SK-N-SH (cell line): ENCODE data around the gene THSD7B. TPM values are rescaled to one million over a fixed set of nuclear protein-coding genes. Genes with fewer than 3 reads are reported as not detected.

Source experiments
- CTCF ChIA-PET: fragments of 300-600, 350-600 bp; formaldehyde crosslinking; extraction: SDS; loops from one replicate; lab custom pipeline; 2021; lab: Yijun Ruan, JAX
- POLR2A ChIA-PET: fragments of 350-600 bp; sonication (Branson Sonifier 250); formaldehyde crosslinking; extraction: SDS; loops from one replicate; lab custom pipeline; 2020; ENCODE audit warnings: antibody characterized with exemption, inconsistent platforms; lab: Yijun Ruan, JAX
- DNase-seq: peaks from one replicate; pipeline ENCODE4 v3.0.0; 2012
- H2AFZ ChIP-seq: fragments of 200-600 bp; sonication (generic); 2 replicates; pipeline ENCODE4 v1.8.1; 2016; ENCODE audit warnings: antibody characterized with exemption, mild to moderate bottlenecking, low read depth
- H3F3A ChIP-seq: fragments of 200-600 bp; sonication (generic); replicated peaks from 2 replicates; pipeline ENCODE3; 2016; ENCODE audit warnings: antibody characterized with exemption, mild to moderate bottlenecking; ENCODE audit not compliant: insufficient read depth
- H3K27ac ChIP-seq, 2 experiments: fragments of 200-500 bp in 1 of 2; fragments of 200-600 bp in 1 of 2; sonication (Bioruptor generic) in 1 of 2; sonication (generic), shearing (Covaris generic) in 1 of 2; 2 replicates each; pipeline versions ENCODE4 v1.5.1 to v1.6.1; 2014 to 2016; ENCODE audit warnings: low read depth in 2 of 2, inconsistent platforms in 1 of 2, low read length in 1 of 2, mild to moderate bottlenecking in 1 of 2, mixed read lengths in 1 of 2
- H3K27me3 ChIP-seq: fragments of 200-600 bp; sonication (generic), shearing (Covaris generic); 2 replicates; pipeline ENCODE4 v1.6.1; 2016; ENCODE audit warnings: mixed run types; ENCODE audit not compliant: insufficient read depth
- H3K36me3 ChIP-seq, 2 experiments: fragments of 200-500 bp in 1 of 2; fragments of 200-600 bp in 1 of 2; sonication (Bioruptor generic) in 1 of 2; sonication (generic) in 1 of 2; replicated peaks in 1 of 2; 2 replicates each; pipeline versions ENCODE3 to v1.5.1; 2014 to 2016; ENCODE audit warnings: low read length in 1 of 2, mild to moderate bottlenecking in 1 of 2; ENCODE audit not compliant: insufficient read depth in 2 of 2, control insufficient read depth in 1 of 2
- H3K4me1 ChIP-seq, 2 experiments: fragments of 200-500 bp in 1 of 2; fragments of 200-600 bp in 1 of 2; sonication (Bioruptor generic) in 1 of 2; sonication (generic), shearing (Covaris generic) in 1 of 2; 2 replicates each; pipeline versions ENCODE4 v1.5.1 to v1.6.1; 2014 to 2016; ENCODE audit warnings: low read depth in 1 of 2, low read length in 1 of 2, mixed run types in 1 of 2; ENCODE audit not compliant: insufficient read depth in 2 of 2, control insufficient read depth in 1 of 2
- H3K4me2 ChIP-seq: fragments of 200-600 bp; sonication (generic), shearing (Covaris generic); 2 replicates; pipeline ENCODE4 v1.6.1; 2017; ENCODE audit warnings: mixed run types
- H3K4me3 ChIP-seq, 2 experiments: fragments of 200-500 bp in 1 of 2; fragments of 200-600 bp in 1 of 2; sonication (Bioruptor generic) in 1 of 2; sonication (generic), shearing (Covaris generic) in 1 of 2; 2 replicates each; pipeline versions ENCODE4 v1.5.1 to v1.8.1; 2014 to 2016; ENCODE audit warnings: low read depth in 2 of 2, inconsistent platforms in 1 of 2, low read length in 1 of 2, mild to moderate bottlenecking in 1 of 2, mixed read lengths in 1 of 2, moderate library complexity in 1 of 2
- H3K79me2 ChIP-seq: fragments of 200-600 bp; sonication (generic); 2 replicates; pipeline ENCODE4 v1.8.1; 2017; ENCODE audit warnings: mild to moderate bottlenecking; ENCODE audit not compliant: insufficient read depth
- H3K9ac ChIP-seq: fragments of 200-600 bp; sonication (generic); 2 replicates; pipeline ENCODE4 v1.6.1; 2017; ENCODE audit warnings: mixed run types
- H3K9me2 ChIP-seq: fragments of 200-600 bp; sonication (generic); 2 replicates; pipeline ENCODE4 v1.6.1; 2017; ENCODE audit warnings: mixed run types
- H3K9me3 ChIP-seq: fragments of 200-600 bp; sonication (generic); 2 replicates; pipeline ENCODE4 v1.6.1; 2017; ENCODE audit warnings: mixed run types, mild to moderate bottlenecking, moderate library complexity
- H4K20me1 ChIP-seq: fragments of 200-600 bp; sonication (generic); 2 replicates; pipeline ENCODE4 v1.6.1; 2017; ENCODE audit warnings: mild to moderate bottlenecking, mixed run types; ENCODE audit not compliant: insufficient read depth
- CHD2 ChIP-seq: fragments of 150-350 bp; IDR thresholded peaks from 2 replicates; pipeline ENCODE4 v1.6.1; 2018; ENCODE audit warnings: low read length; ENCODE audit not compliant: partially characterized antibody
- ELF1 ChIP-seq: IDR thresholded peaks from 2 replicates; pipeline ENCODE4 v1.4.0; 2012
- EP300 ChIP-seq, 2 experiments: IDR thresholded peaks; 2 replicates each; pipeline versions ENCODE4 v1.4.0 to v1.6.1; 2012; ENCODE audit warnings: borderline replicate concordance in 1 of 2, low read depth in 1 of 2, low read length in 1 of 2
- EZH2phosphoT487 ChIP-seq: fragments of 200-600 bp; sonication (generic); IDR thresholded peaks from 2 replicates; pipeline ENCODE4 v1.6.1; 2017; ENCODE audit warnings: low read depth, mixed run types, mild to moderate bottlenecking, antibody characterized with exemption, moderate library complexity, borderline replicate concordance
- FOSL2 ChIP-seq: IDR thresholded peaks from 2 replicates; pipeline ENCODE4 v1.4.0; 2012; ENCODE audit warnings: low read depth, mild to moderate bottlenecking, moderate library complexity, borderline replicate concordance
- FOXJ3 ChIP-seq: sonication (generic); formaldehyde crosslinking; IDR thresholded peaks from 2 replicates; pipeline ENCODE4 v1.5.1; 2020; ENCODE audit warnings: mild to moderate bottlenecking, missing genetic modification reagents
- FOXM1 ChIP-seq: IDR thresholded peaks from 2 replicates; pipeline ENCODE4 v1.4.0; 2012; ENCODE audit warnings: low read depth, mild to moderate bottlenecking
- GABPA ChIP-seq: IDR thresholded peaks from 2 replicates; pipeline ENCODE4 v1.4.0; 2012; ENCODE audit warnings: low read depth, mild to moderate bottlenecking
- GATA2 ChIP-seq: sonication (generic); formaldehyde crosslinking; IDR thresholded peaks from 2 replicates; pipeline ENCODE4 v1.5.0; 2020; ENCODE audit warnings: mild to moderate bottlenecking, missing genetic modification reagents
- JUND ChIP-seq: IDR thresholded peaks from 2 replicates; pipeline ENCODE4 v1.4.0; 2012
- MEF2A ChIP-seq: IDR thresholded peaks from 2 replicates; pipeline ENCODE4 v1.4.0; 2012; ENCODE audit warnings: low read depth, borderline replicate concordance
- MXI1 ChIP-seq: IDR thresholded peaks from 2 replicates; pipeline ENCODE4 v1.6.1; 2012; ENCODE audit warnings: mild to moderate bottlenecking, low read depth, low read length, improper control_type of control experiment
- NRF1 ChIP-seq: IDR thresholded peaks from 2 replicates; pipeline ENCODE4 v1.6.1; 2012; ENCODE audit warnings: low read depth, mild to moderate bottlenecking, low read length
- POLR2AphosphoS5 ChIP-seq: IDR thresholded peaks from 2 replicates; pipeline ENCODE4 v1.6.1; 2012; ENCODE audit warnings: low read depth, low read length
- RAD21 ChIP-seq: IDR thresholded peaks from 2 replicates; pipeline ENCODE4 v1.6.1; 2012; ENCODE audit warnings: mild to moderate bottlenecking, low read length
- RCOR1 ChIP-seq: fragments of 150-350 bp; IDR thresholded peaks from 2 replicates; pipeline ENCODE4 v1.6.1; 2017; ENCODE audit warnings: antibody characterized with exemption, low read length
- RFX5 ChIP-seq: IDR thresholded peaks from 2 replicates; pipeline ENCODE4 v1.6.1; 2012; ENCODE audit warnings: mild to moderate bottlenecking, improper control_type of control experiment, low read length
- RXRA ChIP-seq: IDR thresholded peaks from 2 replicates; pipeline ENCODE4 v1.4.0; 2012; ENCODE audit warnings: low read depth, mild to moderate bottlenecking, borderline replicate concordance
- SIN3A ChIP-seq: IDR thresholded peaks from 2 replicates; pipeline ENCODE4 v1.6.1; 2012; ENCODE audit warnings: low read depth, mild to moderate bottlenecking, low read length, moderate library complexity, borderline replicate concordance
- SMC3 ChIP-seq: IDR thresholded peaks from 2 replicates; pipeline ENCODE4 v1.6.1; 2012; ENCODE audit warnings: low read depth, low read length, improper control_type of control experiment
- TEAD4 ChIP-seq: IDR thresholded peaks from 2 replicates; pipeline ENCODE4 v1.4.0; 2012; ENCODE audit warnings: mild to moderate bottlenecking, borderline replicate concordance; ENCODE audit not compliant: insufficient read depth
- YY1 ChIP-seq: IDR thresholded peaks from 2 replicates; pipeline ENCODE4 v1.4.0; 2012; ENCODE audit warnings: low read depth, mild to moderate bottlenecking
- WGBS: methylation state at CpG from one replicate; pipeline ENCODE4 v1.1.6; 2017; ENCODE audit warnings: low lambda C conversion rate; 5-methylcytosine and 5-hydroxymethylcytosine counted together
- polyA plus RNA-seq, 3 experiments: library from polyadenylated mRNA; depleted of rRNA; stranded (reverse); fragments of >200 nt; gene quantifications; 2 replicates each; pipeline ENCODE4 v1.2.3, GENCODE V29; 2012
- TF ChIP-seq, protein P1 (sequence below): fragments of 150-350 bp; IDR thresholded peaks from 2 replicates; pipeline ENCODE4 v1.6.1; 2016; ENCODE audit warnings: mild to moderate bottlenecking, low read depth, low read length

THSD7B gene
- polyA plus RNA-seq, 1 of the 3 experiments (the other 2 are of a cell fraction): not detected

DNA sequence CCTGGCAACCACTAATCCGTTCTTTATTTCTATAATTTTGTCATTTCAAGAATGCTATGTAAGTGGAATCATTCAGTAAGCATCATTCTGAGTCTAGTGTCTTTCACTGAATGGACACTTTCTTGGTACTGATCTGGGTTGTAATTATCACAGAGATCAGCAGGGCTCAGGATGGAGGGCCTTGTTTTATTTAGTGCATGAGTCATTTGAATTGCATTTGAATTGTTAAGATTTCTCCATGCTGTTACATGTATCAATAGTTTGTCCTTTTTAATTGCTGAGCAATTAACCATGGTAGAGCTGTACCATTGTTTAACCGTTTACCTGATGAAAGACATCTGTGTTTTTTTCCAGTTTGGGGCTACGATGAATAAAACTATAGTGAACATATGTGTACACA lies 256.4 kb downstream of the THSD7B start:
- H3K27ac ChIP-seq: no peak overlapping the region
- DNase-seq: no peak
- H3K4me2 ChIP-seq: no peak overlapping the region
- no peaks in the 10 kb centered on the region for H4K20me1 ChIP-seq
- no peak overlapping the region for H2AFZ ChIP-seq
- no peak overlapping the region for H3K4me3 ChIP-seq
- CTCF ChIA-PET: no interaction called here
- H3K9ac ChIP-seq: no peak overlapping the region
- H3K4me1 ChIP-seq: peaks cover 0 to 7% of the 10 kb centered on the region in 2 experiments; a peak in 1 of 4 replicates
- no peaks in the 10 kb centered on the region for H3K9me2 ChIP-seq
- 27% methylated on average over 3 of the region's 3 CpGs for WGBS
- POLR2A ChIA-PET: no interaction called here
- no peaks in the 10 kb centered on the region for H3K79me2 ChIP-seq
- H3K27me3 ChIP-seq: no peaks in the 10 kb centered on the region
- H3K36me3 ChIP-seq: no peaks in the 10 kb centered on the region
- no peaks in the 10 kb centered on the region for H3K9me3 ChIP-seq
- H3F3A ChIP-seq: no peaks in the 10 kb centered on the region
- no peak for TF ChIP-seq YY1
- no peak for TF ChIP-seq GABPA
- TF ChIP-seq, protein P1, sequence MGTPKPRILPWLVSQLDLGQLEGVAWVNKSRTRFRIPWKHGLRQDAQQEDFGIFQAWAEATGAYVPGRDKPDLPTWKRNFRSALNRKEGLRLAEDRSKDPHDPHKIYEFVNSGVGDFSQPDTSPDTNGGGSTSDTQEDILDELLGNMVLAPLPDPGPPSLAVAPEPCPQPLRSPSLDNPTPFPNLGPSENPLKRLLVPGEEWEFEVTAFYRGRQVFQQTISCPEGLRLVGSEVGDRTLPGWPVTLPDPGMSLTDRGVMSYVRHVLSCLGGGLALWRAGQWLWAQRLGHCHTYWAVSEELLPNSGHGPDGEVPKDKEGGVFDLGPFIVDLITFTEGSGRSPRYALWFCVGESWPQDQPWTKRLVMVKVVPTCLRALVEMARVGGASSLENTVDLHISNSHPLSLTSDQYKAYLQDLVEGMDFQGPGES: no peak
- no peak for TF ChIP-seq POLR2AphosphoS5
- no peak for TF ChIP-seq NRF1
- TF ChIP-seq JUND: no peak
- TF ChIP-seq RFX5: no peak
- TF ChIP-seq GATA2 (CRISPR knock-in tag): no peak
- TF ChIP-seq RCOR1: no peak
- TF ChIP-seq MXI1: no peak
- no peak for TF ChIP-seq ELF1
- no peak for TF ChIP-seq SIN3A
- no peak for TF ChIP-seq FOSL2

DNA sequence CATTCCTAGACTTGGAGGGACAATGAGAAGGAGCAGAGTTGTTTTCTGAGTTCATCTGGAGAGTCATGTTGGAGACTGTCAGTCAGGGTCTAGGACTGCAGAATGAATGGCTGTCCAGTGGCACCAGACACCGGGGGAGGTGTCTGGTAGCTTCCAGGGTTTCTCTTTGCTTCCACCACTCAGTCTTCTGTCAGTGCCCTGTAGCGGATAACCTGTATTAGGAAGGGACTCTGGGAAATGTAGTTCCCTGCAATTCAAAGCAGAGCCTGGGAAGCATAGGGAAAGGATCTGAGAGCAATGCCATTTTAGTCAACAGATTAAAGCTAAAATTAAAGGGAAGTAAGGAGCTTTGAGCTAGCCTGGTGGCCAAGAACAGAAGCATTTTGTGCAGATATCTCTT lies 257.9 kb downstream of the THSD7B start:
- TF ChIP-seq FOXM1 (no peak), MEF2A (no peak), POLR2AphosphoS5 (no peak), ELF1 (no peak), TEAD4 (no peak), RAD21 (no peak), FOXJ3 (CRISPR knock-in tag) (no peak), MXI1 (no peak), CHD2 (no peak), SMC3 (no peak), FOSL2 (no peak), RXRA (no peak), SIN3A (no peak), EZH2phosphoT487 (no peak), NRF1 (no peak), RCOR1 (no peak), EP300 (IDR thresholded peaks at IDR 0.05; ENCODE audit: borderline replicate concordance in 1 of 2, low read depth in 1 of 2, low read length in 1 of 2) (no peak), GABPA (no peak)
- TF ChIP-seq, protein P1: no peak
- Histone ChIP-seq H3K9ac (no peak overlapping the region), H3K27ac (no peak overlapping the region), H3K36me3 (no peaks in the 10 kb centered on the region), H3K79me2 (no peaks in the 10 kb centered on the region), H3K4me2 (no peak overlapping the region), H3F3A (no peaks in the 10 kb centered on the region), H3K9me2 (no peaks in the 10 kb centered on the region), H3K4me1 (peaks cover 0 to 7% of the 10 kb centered on the region in 2 experiments; a peak in 1 of 4 replicates), H3K9me3 (no peaks in the 10 kb centered on the region), H2AFZ (no peak overlapping the region), H4K20me1 (no peaks in the 10 kb centered on the region), H3K4me3 (no peak overlapping the region), H3K27me3 (no peaks in the 10 kb centered on the region)
- DNase-seq: no peak
- POLR2A ChIA-PET: no interaction called here
- CTCF ChIA-PET: no interaction called here
- WGBS: 27% methylated on average over 2 of the region's 2 CpGs
